CD4-positive, alpha-beta T cell treated with Interferon alpha-2 for 1 hour (primary cell): Measurements from ENCODE around the gene ARHGEF10L.

Experiments used
- DNase-seq, 2 donors: peaks; one replicate each; pipeline ENCODE4 v3.0.0-alpha.2; 2020 to 2022

The ARHGEF10L gene

DNA sequence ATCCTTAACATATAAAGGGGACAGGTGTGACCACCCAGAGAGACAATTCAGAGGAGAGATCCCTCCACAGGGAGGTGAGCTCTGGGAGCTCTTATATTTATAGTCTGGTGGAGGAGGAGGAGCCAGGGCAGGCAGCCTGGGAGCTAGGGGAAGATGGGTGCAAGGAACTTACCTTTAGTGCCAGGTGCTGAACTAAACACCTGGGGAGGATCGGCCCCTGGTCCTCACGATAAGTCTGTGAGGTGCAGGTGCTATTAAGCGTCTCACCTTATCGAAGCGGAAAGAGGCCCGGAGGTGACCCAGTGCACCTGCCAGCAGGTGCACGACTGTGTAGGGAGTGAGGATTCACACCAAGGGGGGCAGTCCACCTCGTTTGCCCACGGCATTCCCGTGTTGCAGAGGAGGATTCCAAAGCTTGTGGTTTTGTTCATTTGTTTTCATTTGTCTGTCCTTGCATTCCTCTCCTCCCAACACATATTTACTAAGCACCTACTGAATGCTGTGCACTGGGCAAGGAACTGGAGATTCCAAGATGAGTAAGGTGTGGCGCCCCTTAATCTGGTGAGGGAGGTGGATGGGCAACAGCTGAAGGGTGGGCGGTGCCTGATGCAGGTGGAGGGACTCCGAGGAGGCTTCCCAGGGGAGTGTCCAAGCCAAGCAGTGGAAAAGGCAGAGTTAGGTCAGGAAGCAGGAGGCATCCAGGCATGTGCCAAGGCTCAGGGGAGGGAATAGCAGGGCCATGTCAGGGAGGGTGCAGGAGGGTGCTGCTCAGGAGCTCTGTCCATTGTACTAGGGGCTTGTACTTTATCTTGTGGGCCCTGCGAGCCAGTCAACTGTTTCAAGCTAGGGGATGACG is 11.5 kb downstream of the ARHGEF10L start:
- DNase-seq = no peak

DNA sequence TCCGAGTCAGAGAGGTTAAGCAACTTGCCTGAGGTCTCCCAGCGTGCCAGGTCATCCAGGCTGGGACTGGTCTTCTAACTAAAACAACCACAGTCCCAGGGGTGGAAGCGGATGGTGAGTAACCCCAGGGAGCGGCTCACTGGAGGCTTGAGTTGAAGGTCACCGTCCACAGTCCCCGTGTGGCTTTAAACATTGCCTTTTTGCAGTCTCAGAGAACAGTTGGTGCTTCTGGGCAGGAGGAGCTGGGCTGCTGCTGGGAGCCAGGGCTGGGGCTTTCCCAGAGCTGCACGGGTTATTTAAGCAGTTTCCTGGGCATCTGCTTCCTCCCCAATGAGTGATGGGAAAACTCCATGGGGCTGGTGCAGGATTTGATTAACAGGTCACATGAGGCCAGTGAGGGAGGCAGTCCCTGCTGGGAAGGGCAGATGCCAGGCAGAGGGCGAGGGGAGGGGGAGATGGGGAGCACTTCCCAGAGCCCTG is 12.3 kb downstream of the ARHGEF10L start:
- no peak for DNase-seq

DNA sequence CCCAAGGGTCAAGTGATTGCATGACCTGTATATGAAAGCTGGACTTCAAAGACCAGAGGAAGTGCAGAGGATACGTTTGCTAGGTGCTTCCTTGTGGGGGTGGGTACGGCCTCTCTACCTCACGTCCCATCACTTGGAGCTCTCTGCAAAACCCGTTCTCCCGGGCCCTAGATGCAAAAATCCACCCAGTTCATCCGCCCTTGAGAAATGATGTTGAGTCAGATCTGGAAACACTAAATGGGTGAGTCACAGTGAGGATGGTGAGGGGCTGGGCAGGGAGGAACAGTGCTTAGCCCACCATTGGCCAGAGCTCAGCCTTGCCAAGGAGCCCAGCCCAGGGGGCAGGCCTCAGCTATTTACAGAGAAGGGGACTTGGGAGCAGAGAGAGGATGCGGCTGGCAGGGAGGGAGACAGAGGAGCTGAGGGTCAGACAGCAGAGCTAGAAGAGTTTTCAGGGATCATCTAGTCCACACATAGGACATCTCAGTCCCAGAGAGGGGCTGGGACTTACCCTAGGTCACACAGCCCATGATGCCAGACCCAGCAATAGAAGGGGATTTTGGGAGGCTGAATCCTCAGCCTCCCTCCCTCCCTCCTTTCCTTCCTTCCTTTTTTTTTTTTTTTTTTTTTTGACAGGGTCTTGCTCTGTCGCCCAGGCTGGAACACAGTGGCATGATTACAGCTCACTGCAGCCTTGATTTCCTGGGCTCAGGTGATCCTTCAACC is 14.6 kb downstream of the ARHGEF10L start:
- DNase-seq = no peak

DNA sequence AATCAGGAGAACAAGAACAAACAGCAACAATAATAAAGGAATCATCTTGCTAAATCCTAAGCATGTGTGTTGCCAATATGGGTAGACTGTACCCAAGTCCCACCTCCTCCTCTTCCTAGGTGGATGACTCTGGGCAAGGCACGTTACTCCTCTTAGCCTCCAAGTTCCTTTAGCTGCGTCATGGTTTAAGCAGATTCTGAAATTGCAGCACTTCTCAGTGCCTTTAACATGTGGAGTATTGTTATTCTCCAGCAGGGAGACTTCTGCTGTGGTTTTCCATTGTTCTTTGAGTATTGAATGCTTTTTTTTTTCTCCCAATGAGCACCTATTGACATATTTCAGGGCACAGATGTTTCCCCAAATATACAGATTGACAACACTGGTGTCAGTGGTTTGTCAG is 15.5 kb downstream of the ARHGEF10L start:
- DNase-seq = no peak

DNA sequence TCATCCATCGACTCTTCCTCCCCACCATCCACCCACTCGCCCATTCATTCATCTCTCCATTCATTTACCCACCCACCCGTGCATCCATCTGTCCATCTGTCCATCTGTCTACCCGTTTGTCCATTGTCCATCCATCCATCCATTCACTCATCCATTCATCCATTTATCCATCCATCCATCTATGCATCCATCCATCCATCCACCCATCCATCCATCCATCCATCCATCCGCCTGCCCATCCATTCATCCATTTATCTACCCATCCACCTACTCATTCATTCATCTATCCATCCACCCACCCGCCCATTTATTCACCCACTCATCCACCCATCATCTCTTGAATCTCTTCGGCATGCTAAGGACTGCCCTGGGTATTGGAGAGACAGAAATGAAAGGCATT is 18.5 kb downstream of the ARHGEF10L start:
- DNase-seq = no peak

DNA sequence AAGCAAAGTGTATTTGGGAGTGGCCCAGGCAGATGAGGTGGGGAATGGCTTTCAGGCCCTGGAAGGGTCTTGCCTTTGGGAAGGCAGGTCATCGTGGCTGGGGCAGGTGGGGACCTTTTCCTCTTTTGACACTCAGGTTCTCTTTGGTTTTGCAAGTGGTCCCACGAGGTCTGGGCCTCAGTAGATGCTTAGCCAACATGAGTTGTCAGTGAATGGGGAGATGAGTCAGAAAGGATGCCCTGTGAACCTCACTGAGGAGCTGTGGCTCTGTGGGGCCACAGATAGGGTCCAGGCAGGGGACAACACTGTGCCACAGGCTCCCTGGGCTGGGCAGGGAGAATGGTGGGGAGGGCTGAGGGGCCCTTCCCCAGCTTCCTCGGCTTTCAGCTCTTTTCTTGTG is 19.0 kb downstream of the ARHGEF10L start:
- no peak for DNase-seq

DNA sequence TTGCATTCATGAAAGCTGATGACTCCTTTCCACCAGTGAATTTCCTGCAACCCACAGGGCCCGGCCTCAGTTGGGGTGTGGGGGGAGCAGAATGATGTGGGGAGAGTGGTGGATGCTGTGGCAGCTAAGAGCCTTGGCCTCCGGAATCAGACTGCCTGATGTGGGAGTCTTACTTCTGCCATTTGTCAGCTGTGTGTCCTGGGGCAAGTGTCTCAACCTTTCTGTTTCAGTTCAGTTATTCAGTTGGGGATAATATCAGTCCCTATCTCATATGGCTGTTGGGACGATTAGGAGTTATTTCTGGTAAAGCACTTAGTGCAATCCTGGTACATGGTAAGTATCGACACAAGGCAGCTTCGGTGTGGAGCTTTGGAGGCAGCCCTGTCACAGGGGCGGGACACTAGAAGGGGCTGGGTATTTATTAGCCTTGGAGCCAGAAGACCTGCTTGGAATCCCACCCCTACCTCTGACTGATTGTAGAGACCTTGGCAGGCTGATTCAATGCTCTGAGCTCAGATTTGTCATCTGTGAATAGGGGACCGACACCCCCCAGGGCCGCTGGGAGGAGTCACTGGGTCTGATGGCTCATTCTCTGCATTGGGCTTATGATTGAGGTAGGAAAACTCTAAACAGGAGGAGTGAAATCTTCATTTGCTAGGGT is 19.6 kb downstream of the ARHGEF10L start:
- no peak for DNase-seq

DNA sequence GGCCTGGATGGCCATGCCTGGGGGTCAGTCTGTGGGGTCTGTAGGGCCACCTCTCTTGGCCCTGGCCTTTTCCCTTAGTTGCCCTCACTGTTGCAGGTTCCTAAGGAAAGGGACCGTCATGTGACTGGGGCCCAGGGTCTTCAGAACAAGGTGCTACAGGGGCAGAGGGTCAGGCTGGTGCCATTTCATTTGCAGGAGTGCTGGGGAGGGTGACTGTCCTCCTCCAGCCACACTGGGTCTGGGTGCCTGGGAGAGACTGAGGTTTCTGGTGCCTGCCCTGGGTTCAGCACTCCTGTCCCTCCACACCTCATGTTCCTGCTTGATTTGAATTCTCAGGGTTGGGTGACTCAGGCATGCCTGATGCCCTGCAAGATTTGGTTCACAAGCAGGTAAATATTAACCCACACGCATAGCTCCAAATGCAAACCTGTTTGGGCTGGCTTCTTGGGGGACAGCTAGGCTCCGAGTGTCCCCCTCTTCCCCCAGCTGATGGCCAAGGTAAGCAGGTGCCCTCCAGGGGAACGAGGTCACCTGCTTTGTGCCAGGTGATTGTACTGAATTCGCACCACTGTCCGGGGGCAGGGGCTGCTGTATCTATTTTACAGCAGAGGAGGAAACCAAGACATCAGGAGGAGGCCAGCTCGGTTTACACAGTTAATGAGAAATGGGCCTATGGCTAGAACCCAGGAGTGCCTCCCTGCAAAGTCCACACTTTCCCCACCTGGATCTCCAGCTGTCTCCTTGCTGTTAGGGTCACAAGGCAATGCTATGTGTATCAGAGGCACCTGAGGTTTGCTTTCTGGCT is 20.3 kb downstream of the ARHGEF10L start:
- DNase-seq = no peak

DNA sequence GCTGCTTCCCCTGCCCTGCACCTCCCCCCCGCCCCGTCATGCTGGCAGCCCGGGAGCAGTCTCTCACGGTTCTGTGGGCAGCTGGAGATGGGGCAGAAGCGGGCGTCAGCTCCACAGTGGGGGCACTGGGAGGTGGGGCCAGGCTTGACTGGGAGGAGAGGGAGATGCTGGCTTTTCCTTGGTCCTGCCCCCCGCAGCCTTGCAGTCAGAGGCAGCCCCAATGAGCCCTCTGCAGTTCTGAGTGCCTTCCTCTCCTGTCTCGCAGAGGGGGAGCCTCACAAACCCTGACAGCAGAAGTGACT is 21.7 kb downstream of the ARHGEF10L start:
- DNase-seq = no peak

DNA sequence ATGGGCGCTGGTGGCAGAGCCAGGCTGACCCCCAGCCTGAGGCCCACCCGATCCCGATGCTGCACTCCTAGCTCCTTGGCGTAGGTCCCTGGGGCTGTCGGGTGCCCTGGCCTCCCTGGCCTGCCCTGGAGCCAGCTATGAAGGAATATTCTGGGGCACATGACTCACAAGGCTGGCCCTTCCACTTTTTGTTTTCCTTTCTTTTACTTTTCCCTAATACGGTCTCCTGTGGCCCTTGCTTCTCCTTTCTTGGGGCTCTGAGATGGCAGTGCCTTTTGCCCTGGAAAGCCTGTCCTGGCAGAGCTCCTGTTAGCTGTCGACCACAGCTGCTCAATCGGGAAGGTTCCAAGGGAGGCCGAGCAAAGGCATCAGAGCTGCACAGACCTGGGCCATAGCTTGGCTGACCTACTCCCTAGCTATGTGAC is 22.1 kb downstream of the ARHGEF10L start:
- DNase-seq = no peak

DNA sequence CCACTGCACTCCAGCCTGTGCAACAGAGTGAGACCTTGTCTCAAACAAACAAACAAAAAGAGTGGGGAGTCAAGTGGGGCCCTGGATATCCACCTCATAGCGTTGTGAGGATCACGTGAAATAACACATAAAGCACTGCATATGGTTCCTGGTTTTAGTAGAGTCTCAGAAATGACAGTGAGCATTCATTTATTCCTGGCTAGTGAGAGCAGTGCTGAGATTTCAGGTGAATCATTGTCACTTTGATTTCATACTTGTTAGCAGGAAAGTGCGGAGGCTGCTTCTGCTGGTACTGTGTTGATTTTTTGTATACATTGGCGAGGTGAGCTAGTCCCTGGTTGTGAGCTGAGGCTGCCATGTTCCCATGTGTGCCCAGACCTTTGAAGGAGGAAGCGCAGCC is 22.9 kb downstream of the ARHGEF10L start:
- no peak for DNase-seq

DNA sequence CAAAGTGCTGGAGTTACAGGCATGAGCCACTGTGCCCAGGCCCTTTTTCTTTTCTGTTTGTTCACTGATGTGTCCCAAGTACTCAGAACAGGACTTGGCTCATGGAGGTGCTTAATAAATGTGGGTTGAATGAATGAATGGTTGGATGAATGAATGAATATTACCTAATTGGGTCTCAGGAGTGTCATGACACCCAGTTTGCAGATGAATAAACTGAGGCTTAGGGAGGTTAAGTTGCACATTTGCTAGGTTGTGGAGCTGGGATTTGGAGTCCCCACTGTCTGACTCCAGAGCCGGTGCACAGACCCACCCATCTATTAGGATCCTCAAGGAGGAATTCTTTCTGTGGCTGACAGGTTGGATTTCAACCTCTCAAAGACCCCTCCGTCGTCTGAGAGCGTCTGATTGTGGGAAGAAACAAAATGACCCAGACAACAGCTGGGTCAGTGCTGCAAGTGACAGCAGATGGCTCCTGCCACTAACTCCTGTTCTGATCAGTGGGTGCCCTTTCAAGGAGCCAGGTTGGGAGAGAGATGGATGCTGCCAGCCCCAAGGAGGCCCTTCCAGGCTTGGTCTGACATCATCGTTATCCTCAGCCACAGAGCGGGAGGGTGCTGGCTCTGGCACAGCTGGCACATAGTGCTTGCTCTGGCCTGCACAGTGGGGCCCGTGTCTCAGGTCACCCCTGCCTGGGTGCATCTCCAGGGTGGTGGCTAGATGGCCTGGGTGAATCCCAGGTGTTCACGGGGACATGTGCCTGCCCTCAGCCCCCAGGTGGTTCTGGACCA is 24.2 kb downstream of the ARHGEF10L start:
- DNase-seq = no peak

DNA sequence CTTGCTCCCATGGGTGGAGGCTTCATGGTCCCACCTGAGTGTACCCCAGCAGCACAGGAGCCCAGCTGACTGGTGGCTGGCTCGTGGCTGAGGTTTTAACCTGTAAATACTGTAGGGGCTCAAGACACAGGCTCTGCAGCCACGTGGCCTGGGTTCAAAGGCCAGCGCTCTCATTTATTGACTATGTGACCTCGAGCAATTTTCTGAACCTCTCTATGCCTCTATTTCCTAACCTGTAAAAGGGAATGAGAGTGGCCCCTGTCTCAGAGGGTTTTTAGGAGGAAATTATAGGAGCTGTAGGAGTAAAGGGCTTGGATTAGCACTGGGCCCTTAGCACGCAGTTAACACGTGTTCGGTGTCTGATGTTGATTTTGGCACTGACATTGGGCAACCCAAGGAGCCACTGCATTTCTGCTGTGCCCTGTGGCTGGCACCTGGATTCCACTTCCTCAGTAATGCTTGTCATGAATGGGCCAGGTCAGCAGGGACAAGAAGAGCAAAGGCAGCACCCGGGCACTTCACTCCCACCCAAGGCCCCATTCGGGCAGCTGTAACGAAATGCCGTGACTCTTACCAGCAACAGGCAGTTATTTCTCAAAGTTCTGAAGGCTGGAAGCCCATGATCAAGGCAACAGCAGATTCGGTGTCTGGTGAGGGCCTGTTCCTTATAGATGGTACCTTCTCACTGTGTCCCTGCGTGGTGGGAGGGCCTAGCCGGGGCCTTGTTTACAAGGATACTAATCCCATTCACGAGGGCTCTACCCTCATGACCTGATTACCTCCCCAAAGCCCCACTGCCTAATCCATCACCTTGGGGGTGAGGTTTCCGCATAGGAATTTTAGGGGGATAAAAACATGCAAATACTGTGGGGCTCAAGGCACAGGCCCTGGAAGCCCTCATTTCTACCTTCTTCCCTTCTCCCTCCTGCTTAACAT is 25.2 kb downstream of the ARHGEF10L start:
- DNase-seq = no peak

DNA sequence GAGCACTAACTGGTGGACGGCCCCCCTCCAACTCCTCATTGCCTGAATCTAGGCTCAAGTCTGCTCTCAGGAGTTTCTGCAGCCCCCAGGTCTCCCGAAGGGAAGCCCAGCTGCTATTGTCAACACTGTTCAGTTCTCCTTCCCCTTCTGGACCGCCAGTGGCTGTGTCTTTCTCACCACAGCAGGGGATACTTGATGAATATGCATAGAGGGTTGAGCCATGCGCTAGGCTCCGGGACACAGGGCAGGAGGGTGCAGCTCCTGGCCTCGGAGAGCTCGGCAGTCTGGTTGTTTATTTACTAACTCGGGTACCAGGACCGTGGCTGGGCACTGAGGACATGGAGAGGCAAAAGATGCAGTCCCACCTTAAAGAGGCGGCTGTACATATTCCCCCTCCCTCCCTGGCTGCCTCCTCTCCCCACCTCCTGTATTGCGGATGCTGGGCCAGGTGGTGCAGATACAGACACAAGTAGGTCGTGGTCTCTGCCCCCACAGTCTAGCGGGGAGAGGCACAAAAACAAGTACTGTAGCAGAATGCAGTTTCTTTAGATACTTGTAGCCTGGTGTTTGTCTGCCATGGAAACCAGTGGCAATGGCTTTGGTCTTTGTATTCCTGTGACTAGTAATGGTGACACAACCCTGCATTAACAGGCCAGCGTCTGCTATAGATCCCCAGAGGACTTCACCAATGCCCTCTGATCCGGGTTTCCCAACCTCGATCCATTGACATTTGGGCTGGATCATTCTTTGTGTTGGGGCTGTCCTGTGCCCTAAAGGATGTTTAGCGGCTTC is 26.2 kb downstream of the ARHGEF10L start:
- no peak for DNase-seq

DNA sequence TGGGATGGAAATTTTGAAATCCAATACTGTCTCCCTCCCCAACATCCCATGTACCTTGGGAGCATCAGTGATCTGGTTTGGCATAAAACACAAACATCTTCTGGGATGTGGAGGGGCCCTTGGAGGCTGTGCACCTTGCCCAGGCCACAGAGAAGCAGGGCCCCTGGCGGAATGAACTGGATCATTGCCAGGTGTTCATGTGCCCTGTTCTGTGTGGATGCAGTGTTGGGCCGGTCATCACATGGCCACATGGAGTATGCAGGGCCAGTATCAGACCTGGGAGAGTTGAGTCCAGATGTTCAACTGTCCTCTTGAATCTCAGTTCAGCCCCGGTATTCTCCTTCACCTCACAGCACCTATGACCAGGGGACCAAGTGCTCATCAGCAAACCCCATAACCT is 26.9 kb downstream of the ARHGEF10L start:
- no peak for DNase-seq

DNA sequence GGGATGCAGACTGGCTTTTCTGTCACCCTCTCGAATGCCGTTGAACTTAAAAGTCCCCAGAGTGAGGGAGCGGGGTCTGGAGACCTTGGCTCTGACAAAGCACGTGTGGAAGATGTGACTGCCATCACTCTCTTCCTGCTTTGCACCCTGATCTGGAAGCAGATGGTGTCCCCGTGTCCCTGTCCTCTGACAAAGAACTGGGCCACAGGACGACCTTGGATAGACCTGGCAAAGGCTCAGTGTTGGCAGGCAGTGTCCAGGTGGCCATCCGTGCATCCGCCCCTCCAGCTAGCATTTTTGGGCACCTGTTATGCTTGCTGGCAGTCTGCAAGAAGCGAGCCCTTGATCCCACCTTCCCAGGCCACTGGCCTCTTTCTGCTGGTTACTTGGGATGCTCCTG is 27.4 kb downstream of the ARHGEF10L start:
- DNase-seq = no peak

DNA sequence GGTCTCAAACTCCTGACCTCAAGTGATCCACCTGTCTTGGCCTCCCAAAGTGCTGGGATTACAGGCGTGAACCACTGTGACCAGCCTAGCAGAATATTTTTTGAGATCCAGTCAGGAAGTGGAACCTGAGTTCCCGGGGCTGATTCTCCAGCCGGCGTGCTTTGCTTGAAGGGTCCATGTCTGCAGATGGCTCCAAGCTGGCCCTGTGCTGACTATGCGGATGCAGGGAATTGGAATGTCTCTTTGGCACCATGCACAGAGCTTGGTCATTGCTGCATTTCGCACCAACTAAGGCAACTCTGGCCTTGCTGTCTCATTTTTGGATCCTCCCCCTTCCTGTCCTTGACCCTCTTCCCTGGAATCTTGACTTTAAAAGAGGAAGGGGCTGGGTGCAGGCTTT is 28.1 kb downstream of the ARHGEF10L start:
- no peak for DNase-seq

DNA sequence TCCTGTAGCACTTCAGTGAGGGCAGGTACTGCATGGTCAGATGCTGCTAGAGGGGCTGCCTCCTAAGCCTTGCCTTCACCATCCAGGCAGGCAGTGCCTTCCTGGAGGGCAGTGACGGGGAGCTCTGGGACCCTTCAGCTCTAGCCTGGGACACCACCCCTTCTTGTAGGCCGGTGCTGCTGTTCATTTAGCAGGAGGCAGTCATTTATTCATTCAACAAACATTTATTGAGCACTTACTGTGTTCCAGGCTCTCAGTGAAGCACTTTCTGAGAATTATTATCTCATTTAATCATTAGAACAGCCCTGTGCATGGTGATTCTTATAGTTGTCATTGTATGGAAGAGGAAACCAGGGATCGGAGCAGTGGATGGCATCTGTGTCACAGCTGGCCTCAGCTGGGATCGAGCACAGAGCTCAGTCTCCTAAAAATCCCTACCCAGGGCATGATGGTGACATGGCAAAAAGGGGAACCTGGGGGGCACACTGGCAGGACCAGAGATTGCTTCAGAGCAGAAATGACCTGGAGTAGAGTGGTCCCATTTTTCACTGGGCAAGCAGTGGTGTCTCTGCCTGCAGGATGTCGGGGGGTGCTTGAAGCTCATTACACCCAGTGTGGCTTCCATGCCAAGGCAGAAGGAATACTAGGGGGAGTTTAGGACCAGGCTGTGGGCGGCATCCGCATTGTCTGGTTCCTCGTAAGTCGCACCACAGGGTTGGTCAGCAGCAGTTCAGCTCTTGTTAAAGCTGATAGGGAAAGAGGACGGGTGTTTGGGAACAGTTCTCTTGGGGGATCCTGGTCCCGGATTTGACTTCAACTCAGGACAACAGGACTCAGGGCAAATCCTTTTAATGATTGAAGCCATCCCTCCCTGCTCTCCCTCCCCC is 28.8 kb downstream of the ARHGEF10L start:
- no peak for DNase-seq
